Activated naive CD4-positive, alpha-beta T cell treated with anti-CD3 and anti-CD28 coated beads, Interleukin-2, amount 50 U/mL, for 16 hours (primary cell): ENCODE data around the gene SENP2.
"Not testable (repeated sequence)": the region's sequence is repeated elsewhere in the genome, so short reads cannot be mapped to it uniquely, and the experiment has no call there.

Experiments used
- DNase-seq: peaks from one replicate; pipeline ENCODE4 v3.0.0-alpha.2; 2020

The SENP2 gene

DNA sequence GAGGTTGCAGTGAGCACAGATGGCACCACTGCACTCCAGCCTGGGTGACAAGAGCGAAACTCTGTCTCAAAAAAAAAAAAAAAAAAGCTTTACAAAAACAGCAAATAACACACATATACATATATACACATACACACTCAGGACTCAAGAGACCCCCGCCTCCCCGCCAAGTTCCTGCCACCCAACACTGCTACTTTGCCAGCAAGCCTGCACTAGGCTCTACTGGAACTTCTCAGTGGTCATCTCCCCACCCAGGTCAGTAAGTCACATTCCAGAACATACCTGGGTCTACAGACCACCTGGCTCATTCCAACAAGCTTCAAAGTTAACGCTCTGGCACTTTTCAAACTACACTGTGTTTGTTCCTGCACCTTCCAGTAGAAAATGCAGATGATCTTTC, 62.3 kb downstream of the SENP2 start:
- no peak for DNase-seq

DNA sequence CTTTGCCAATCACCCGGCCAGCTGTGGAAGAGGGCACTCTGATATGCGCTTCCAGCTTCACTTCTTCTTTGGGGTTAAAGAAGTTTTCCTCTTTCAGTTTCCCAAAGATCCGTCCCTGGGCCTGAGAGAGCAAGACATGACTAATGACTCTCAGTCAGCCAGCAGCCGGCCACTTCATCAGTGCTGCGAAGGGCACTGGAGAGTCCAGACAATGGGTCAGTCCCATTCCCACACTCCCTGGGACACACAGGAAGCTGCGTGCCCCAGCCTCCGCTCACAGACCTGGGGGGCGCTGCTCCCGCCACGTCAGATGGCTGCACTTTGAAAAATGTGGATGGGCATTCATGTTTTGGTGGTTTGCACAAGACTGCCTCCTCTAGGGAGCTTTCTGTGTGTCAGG, 63.3 kb downstream of the SENP2 start:
- no peak for DNase-seq

DNA sequence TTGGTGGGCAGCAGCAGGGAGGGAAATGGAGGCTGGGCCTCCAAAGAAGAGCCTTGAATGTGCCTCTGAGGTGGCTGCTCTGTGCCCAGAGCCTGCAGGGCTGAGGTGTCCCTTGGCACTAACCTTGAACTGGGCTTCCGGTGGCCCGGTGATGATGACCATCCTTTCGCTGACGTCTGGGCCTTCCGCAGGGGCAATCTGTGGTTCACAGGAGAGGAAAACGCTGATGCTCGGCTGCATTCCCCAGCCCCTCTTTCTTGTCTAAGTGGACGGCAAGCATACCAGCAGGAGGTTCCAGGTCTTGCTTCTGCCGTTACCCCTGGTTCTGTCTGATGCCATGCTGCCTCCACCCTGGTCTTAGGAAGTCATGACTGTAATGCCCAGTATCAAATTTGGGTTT, 65.9 kb downstream of the SENP2 start:
- DNase-seq: no peak

DNA sequence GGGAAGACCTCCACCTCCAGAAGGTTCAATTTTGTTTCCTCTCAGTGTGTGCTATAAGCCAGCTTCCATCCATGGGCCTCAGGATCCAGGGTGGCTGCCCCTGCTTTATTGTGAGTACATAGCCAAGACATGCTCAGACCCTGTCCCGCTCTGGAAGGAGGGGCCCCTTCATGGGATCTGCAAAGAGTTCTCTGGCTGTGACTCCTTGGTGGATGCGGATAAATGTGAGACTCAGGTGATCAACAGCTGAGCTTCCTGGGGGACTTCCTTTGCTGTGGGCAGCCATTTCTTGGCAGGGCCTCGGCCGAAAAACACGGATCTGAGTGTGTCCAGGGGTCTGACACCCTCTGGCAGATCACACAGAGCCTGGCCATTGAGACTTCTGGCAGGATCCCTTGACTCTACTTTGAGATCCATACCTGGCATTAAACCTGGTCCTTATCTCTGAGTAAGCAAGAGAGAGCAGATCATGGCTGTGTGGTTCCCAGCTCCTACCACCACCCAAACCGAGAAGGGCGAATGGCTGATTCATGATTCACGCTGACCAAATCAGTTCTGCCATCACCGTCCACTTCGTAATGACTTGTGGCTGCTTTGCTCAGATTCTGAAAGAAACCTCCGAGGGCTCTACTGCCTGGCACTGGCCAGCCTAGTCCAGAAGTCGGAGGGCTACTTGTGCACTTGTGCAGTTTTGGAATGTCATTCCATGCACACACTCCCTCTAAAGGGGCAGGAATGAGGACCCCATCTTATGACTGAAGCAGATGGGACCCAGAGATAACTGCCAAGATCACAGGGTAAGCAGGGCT, 68.1 kb downstream of the SENP2 start:
- no peak for DNase-seq

DNA sequence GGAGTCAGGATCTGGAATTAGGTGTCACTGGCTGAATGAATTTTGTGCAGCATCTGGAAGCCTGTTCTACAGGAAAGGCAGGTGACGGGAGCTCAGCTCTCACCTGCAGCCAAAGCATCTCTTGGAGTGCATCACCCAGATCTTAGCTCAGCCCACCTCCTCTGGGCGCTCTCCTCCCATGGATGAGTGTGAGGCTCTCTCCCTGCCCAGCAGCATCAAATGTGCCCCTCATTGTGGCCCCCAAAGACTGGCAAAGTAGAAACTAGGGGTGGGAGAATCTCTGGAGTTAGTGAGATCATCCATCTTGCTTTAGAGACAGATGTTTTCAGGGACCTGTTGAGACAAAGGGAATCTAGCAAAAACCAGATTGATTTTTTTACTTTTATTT, 68.7 kb downstream of the SENP2 start:
- no peak for DNase-seq

DNA sequence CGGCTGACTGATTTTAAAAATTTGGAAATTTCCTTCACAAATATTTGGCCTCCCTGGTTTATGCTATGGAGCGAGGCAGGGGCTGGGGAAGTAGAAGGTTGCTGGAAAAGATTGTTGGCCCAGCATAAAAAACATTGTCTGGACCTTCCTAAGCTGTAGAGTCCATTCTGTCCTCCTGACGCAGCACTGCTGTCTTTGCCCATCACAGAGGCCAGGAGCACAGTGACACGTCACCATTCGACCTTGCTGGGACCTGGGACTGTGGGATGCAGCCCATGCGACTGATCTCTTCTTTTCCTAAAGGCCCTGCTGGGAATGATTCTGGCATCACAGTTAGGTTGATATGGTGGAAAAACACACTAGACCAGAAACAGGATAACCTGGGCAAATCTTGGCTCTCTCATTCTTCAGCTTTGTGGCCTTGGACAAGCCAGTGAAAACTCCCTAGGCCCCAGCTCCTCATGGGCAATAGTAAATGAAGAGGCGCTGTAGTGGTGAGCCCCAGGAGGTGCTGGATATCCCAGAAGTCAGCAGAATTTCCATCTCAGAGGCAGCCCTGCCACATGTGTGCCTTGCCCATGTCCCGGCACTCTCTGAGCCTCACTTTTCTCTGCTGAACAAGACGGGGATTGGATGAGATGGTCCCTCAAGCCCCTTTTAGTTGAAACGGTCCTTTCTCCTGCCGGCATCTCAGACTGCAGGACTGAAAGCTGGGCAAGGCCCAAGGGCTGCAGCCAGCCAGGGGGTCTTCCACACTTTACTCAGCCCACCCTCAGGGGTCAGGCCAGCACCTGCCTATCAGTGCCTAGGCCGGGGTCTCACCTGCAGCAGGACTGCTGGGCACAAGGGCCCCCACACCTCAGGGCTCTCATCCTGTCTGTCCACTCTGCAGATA, 69.6 kb downstream of the SENP2 start:
- DNase-seq: no peak

DNA sequence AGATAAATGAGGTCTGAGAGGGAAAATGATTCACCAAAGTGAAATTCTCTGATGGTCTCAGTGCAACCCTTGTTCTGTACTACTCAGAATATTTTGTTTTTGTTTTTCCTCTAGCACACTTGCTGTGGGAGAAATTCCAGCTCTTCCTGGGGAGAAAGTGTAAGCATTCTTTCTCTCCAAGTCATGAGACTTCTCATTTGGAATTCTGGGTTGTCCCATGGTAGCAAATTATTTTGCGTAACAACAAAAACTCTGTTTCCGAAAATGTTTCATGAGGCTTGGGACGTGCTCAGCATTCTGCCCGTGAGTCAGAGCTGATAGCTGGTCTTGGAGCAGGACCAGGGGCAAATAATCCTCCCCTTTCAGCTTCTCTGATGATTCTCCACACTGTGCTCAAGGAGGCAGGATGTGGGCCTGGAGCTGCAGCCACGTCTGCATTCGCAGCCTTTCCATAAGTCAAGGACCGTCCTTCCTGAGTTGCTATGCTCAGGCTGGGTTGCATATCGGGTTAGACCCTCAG, 70.3 kb downstream of the SENP2 start:
- DNase-seq: no peak

DNA sequence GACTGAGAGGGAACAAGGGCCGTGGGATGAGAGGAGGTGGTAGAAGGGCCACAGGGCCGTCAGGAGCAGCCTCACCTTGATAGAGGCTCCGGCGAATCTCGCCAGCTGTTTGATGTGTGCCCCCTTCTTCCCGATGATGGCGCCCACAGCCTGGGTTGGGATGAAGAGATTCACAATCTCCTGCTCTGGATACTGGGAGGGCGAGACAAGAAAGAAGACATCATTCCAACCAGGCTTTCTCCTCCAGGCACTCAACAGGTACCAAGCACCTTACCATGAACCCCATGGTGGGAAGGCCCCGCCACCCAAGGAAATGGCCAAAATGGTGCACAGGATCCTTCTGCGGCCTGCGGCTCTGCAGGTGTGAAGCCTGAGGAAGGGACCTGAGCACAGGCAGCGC, 71.1 kb downstream of the SENP2 start:
- DNase-seq: no peak

DNA sequence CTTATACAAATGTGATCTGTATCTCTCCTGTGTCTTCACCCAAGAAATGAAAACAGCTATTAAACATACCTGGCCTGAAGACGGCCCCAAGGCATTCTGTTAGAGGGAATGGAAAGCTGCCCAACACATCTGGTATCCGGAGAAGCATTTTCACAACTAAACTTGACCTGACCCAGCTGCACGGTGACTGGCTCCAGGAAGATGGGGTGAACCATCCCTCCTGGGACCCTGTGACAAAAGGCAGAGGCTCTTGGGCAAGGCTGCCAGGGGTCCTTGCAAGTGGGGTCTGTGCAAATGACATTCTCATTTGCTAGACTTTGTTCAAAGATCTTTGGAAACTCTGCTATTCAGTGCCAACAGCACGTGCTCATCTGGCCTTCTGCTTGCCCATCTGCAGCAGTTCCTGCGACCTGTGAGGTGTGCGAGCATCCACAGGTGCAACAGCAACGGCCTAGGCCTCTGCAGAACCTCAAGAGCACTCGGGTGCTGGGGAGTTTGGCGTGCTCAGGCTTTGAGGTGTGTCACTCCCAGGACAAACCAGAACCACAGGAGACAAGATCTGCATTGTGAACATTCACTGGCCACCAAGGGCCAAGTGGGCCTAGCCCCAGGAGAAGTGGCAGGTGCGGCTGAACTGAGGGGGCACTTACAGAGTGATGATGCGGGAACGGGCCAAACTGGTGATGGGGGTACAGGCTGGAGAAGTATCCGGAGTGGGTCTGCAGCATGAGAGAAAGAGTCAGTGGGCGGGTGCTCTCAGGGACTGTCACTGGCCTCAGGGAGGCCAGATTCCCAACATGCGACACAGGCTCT, 71.8 kb downstream of the SENP2 start:
- no peak for DNase-seq

DNA sequence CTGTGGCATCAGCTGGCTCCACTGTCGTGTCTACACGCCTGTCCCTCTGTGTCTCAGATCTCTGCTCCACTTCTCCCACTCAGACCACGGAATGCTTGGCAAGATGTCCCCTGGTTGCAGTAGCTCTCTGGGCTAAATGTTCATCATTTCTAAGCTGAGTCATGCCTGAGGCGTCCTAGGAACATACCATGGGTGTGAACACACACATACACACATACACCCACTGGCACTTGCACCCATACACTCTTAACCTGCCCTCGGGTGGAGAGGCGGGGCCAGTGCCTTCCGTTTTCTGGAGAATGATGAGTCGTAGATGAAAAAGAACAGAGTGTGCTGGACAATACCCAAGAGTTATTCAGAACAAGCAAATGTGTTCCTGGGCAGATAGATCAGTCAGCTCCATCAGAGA, 72.4 kb downstream of the SENP2 start:
- no peak for DNase-seq

DNA sequence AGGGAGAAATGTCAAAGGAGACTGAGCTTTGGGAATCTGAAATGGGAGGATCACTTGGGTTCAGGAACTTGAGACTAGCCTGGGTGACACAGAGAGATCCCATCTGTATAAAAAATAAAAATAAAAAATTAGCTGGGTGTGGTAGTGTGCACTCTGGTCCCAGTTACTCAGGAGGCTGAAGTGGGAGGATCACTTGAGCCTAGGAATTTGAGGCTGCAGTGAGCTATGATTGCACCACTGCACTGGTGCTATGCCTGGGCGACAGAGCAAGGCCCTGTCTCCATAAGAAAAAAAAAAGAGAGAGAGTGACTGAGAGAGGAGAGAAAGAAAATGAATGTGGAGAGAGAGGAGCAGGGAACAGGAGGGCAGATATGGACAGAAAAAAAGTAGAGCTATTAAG, 72.8 kb downstream of the SENP2 start:
- DNase-seq: no peak

DNA sequence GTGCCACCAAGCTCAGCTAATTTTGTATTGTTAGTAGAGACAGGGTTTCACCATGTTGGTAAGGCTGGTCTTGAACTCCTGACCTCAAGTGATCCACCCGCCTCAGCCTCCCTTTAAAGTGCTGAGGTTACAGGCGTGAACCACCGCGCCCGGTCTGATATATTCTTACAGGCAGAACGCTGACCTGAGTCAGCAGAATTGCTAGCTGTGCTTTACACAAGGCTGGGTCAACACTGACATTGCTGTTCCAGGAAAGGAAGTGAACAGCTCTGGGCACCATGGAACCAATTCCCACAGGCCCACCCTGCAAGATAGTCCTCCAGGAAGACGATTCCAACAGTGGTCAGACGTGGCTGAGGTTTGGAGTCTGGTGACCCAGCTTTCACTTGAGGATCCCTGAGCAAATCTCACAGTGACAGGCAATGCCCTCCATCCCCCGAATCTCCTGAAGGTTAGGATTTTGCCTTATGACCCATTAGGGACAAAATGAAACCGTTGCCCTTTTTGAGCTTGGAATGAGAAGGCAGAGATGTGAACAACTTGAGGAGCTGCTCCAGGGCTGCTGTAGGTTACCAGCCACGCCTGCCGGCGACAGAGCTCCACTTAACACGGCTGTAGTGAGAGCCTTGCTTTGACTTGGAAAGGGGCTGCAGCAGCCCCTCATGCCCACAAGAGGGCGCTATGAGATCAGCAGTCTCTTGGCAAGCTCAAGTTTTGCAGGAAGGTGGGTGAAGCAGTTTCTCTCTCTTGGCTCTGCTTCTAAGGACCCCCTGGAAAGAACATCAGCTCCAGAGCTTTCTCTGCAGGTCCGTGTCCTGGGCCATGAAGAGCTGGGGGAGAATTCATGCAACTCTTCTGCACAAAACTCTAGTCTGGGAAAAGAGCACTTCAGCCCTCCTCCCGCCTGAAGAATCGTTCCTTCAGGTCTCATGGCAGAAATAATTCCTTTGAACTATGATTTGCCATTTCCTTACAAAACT, 74.1 kb downstream of the SENP2 start:
- DNase-seq: peak; percentile 59

DNA sequence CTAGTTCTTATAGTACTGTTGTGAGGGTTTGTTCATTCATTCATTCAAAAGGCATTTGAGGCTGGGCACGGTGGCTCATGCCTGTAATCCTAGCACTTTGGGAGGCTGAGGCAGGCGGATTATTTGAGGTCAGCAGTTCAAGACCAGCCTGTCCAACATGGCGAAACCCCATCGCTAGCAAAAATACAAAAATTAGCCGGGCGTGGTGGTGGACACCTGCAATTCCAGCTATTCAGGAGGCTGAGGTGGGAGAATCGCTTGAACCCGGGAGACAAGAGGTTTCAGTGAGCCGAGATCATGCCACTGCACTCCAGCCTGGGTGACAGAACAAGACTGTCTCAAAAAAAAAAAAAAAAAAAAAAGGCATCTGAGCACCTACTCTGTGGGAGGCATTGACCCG, 75.2 kb downstream of the SENP2 start:
- not testable (repeated sequence) for DNase-seq

DNA sequence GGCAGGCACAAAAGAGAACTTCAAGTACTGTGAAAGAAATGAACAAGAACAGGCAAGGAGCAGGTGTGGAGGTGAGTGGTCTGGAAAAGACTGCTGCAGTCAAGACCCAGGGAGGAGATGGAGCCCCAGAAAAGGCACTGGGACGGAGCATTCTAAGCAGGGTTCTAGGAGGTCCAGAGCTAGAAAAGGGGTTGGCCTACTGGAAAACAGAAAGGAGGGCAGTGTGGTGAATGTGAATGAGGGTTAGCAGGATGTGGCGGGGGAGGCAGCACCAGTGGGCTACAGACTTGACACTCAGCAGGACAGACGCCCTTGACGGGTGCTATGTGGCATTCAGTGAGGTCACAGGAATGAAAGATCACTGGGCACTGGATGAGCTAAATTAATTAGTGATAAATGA, 75.7 kb downstream of the SENP2 start:
- no peak for DNase-seq

DNA sequence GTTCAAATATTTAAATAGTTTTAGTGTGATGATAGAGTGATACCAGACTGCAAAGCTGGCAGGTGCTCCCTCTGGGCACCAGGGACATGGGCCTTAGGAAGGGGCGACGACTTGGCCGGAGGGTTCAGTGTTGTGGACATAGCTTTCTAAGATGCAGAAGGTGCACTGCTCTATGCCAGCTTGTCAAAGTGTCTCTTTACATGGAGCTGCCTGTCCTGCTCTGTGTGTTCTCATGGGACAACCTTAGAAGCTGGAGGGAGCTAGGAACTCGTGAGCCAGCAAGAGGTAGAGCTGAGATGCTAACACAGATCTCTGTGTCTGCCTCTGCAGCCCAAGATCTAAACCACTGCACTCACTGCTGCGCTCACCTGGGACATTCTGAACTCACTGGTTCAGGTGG, 77.8 kb downstream of the SENP2 start:
- no peak for DNase-seq

DNA sequence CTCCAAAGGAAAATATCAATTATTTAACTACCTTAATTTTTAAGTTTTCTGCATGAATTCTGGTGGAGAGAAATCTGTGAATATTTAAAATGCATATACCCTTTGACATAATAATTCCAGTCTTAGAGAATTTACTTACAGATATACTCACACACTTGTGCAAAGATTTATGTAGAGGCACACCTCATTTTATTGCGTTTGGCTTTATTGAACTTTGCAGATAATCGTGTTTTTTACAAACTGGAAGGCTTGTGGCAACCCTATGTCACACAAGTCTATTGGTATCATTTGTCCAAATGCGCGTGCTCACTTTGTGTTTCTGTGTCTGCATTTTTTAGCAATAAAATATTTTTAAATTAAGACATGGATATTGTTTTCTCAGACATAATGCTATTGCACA, 81.5 kb downstream of the SENP2 start:
- DNase-seq: no peak

DNA sequence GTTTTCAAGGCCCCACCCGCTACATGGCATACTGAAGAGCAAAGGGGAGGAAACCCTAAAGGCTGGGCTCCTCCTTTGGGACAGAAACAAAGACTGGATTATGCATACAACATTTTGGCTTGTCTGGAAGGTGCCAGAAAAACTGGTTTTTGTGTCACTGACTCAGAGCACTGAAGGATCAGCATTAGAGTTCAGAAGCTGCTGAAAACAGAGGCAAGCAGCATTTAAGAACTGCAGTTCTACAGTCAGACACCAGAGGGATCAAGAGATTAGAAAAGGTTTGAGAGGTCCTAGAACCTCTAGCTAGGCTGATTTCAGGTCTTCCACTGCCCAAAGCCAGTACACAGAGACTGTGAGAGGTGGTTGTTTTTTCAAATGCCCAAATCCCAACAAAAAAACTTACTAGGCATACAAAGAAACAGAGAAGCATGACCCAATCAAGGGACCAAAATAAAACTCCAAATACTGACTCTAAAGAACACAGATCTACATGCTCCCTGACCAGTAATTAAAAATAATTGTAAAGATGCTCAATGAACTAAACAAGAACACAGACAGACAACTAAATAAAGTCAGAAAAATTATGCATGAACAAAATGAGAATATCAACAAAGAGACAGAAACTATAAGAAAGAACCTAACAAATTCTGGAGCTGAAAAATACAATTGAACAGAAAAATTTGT, 91.2 kb downstream of the SENP2 start:
- no peak for DNase-seq

DNA sequence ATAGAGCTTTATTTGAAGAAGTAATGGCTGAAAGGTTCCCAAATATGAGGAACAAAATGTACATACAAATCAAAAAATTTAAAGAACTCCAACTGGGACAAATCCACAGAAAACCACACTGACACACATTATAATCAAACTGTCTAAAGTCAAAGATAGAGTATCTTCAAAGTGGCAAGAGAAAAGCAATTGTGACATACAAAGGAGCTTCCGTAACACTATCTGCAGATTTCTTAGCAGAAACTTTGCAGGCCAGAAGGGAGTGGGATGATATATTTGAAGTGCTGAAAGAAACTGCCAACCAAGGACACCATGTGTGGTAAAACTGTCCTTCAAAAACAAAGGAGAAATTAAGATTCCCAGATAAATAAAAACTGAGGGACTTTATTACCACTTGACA, 91.9 kb downstream of the SENP2 start:
- DNase-seq: no peak

DNA sequence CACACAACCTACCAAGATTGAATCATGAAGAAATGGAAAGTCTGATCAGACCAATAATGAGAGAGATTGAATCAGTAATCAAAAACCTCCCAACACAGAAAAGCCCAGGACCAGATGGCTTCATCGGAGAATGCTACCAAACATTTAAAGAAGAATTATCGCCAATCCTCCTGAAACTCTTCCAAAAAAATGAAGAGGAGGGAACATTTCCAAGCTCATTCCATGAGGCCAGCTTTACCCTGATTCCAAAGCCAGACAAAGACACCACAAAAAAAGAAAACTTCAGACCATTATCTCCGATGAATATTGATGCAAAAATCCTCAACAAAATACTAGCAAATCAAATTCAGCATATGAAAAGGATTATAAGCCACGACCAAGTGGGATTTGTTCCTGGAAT, 94.1 kb downstream of the SENP2 start:
- no peak for DNase-seq
